ENCODE data around the gene NRF1. TPM values are rescaled to one million over a fixed set of nuclear protein-coding genes. Genes with fewer than 3 reads are reported as not detected.
"Not testable (repeated sequence)": the region's sequence is repeated elsewhere in the genome, so short reads cannot be mapped to it uniquely, and the experiment has no call there.

The NRF1 gene
- polyA plus RNA-seq, 2 of the 4 experiments (the other 2 are of a cell fraction), result 11.2 to 18.5 TPM

DNA sequence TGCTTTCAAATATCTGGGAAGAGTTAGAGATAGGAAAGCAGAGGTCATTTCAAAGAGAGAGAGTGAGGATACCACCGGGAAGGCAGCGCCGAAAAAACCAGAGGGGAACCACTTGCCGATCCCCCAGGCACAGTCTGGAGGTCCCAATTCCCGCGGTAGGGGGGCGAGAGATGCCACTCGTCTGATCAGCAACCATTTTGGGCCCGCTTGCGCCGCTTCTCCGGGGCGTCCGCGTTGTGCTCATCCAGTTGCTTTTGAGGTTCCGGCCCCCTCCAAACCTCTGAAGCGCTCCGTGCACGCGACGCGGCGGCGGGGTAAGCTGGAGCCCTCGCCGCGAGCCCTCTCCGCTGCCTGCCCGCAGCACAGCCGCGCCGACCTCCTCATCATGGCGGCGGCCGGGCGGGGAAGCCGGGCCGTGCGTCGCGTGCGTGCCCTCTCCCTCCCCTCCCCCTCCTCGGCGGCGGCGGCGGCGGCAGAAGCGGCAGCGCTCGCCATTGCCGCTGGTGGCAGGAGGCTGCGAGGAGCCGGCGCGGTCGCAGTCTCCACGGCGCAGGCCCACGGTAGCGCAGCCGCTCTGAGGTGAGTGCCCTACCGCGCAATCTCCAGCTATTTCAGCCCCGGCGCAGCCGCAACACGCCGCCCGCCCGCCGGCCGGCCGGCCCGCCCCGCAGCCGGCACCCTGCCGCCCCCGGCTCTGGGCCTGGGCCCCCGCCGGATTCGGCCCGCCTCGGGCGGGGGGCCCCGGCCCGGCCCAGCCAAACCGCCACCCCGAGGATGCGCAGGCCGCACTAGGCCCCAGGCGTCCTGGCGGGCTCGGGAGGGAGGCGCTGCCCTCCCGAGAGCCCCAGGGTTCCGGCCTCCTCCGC lies at the start of gene NRF1 (continued):
- TF ChIP-seq RAD21 (conservative IDR thresholded peaks at IDR 0.05 in 1 of 2, IDR thresholded peaks at IDR 0.05 in 1 of 2) (no peak; a peak in 3 of 5 replicates), CHD4 (IDR thresholded peaks at IDR 0.05; ENCODE audit: borderline replicate concordance) (no peak), ZFP36 (IDR thresholded peaks at IDR 0.05; ENCODE audit: borderline replicate concordance, partially characterized antibody) (no peak), FOXS1 (CRISPR knock-in tag; IDR thresholded peaks at IDR 0.05) (no peak), KDM1A (IDR thresholded peaks at IDR 0.05; ENCODE audit: low read depth) (no peak), CBX8 (IDR thresholded peaks at IDR 0.05) (no peak), SMC3 (IDR thresholded peaks at IDR 0.05) (peak; percentile 21; the same call in 1 of the 3 replicates), NR3C1 (IDR thresholded peaks at IDR 0.05) (no peak), EHMT2 (IDR thresholded peaks at IDR 0.05; ENCODE audit: low read depth) (no peak), EP300 (IDR thresholded peaks at IDR 0.05) (no peak), ZNF302 (CRISPR knock-in tag; IDR thresholded peaks at IDR 0.05) (no peak), POLR2A (IDR thresholded peaks at IDR 0.05; ENCODE audit: low read length) (peak; percentile 92), SREBF2 (IDR thresholded peaks at IDR 0.05) (no peak), NPAS2 (CRISPR knock-in tag; IDR thresholded peaks at IDR 0.05; ENCODE audit: borderline replicate concordance) (no peak), NFE2L2 (conservative IDR thresholded peaks at IDR 0.05; ENCODE audit: low read length) (no peak)
- TF ChIP-seq, protein P1, sequence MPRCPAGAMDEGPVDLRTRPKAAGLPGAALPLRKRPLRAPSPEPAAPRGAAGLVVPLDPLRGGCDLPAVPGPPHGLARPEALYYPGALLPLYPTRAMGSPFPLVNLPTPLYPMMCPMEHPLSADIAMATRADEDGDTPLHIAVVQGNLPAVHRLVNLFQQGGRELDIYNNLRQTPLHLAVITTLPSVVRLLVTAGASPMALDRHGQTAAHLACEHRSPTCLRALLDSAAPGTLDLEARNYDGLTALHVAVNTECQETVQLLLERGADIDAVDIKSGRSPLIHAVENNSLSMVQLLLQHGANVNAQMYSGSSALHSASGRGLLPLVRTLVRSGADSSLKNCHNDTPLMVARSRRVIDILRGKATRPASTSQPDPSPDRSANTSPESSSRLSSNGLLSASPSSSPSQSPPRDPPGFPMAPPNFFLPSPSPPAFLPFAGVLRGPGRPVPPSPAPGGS (IDR thresholded peaks at IDR 0.05), result peak; percentile 89
- TF ChIP-seq, protein P2, sequence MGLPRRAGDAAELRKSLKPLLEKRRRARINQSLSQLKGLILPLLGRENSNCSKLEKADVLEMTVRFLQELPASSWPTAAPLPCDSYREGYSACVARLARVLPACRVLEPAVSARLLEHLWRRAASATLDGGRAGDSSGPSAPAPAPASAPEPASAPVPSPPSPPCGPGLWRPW (IDR thresholded peaks at IDR 0.05), result no peak
- TF ChIP-seq, protein P3, sequence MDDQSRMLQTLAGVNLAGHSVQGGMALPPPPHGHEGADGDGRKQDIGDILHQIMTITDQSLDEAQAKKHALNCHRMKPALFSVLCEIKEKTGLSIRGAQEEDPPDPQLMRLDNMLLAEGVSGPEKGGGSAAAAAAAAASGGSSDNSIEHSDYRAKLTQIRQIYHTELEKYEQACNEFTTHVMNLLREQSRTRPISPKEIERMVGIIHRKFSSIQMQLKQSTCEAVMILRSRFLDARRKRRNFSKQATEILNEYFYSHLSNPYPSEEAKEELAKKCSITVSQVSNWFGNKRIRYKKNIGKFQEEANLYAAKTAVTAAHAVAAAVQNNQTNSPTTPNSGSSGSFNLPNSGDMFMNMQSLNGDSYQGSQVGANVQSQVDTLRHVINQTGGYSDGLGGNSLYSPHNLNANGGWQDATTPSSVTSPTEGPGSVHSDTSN (IDR thresholded peaks at IDR 0.05), result 0 out of 2 replicates have a peak, but pooled peaks have one; percentile 17
- TF ChIP-seq, protein P4, sequence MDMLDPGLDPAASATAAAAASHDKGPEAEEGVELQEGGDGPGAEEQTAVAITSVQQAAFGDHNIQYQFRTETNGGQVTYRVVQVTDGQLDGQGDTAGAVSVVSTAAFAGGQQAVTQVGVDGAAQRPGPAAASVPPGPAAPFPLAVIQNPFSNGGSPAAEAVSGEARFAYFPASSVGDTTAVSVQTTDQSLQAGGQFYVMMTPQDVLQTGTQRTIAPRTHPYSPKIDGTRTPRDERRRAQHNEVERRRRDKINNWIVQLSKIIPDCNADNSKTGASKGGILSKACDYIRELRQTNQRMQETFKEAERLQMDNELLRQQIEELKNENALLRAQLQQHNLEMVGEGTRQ (IDR thresholded peaks at IDR 0.05), result no peak
- TF ChIP-seq, protein P5, sequence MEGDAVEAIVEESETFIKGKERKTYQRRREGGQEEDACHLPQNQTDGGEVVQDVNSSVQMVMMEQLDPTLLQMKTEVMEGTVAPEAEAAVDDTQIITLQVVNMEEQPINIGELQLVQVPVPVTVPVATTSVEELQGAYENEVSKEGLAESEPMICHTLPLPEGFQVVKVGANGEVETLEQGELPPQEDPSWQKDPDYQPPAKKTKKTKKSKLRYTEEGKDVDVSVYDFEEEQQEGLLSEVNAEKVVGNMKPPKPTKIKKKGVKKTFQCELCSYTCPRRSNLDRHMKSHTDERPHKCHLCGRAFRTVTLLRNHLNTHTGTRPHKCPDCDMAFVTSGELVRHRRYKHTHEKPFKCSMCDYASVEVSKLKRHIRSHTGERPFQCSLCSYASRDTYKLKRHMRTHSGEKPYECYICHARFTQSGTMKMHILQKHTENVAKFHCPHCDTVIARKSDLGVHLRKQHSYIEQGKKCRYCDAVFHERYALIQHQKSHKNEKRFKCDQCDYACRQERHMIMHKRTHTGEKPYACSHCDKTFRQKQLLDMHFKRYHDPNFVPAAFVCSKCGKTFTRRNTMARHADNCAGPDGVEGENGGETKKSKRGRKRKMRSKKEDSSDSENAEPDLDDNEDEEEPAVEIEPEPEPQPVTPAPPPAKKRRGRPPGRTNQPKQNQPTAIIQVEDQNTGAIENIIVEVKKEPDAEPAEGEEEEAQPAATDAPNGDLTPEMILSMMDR (IDR thresholded peaks at IDR 0.05), result no peak
- TF ChIP-seq, protein P6, sequence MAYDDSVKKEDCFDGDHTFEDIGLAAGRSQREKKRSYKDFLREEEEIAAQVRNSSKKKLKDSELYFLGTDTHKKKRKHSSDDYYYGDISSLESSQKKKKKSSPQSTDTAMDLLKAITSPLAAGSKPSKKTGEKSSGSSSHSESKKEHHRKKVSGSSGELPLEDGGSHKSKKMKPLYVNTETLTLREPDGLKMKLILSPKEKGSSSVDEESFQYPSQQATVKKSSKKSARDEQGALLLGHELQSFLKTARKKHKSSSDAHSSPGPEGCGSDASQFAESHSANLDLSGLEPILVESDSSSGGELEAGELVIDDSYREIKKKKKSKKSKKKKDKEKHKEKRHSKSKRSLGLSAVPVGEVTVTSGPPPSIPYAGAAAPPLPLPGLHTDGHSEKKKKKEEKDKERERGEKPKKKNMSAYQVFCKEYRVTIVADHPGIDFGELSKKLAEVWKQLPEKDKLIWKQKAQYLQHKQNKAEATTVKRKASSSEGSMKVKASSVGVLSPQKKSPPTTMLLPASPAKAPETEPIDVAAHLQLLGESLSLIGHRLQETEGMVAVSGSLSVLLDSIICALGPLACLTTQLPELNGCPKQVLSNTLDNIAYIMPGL (CRISPR knock-in tag; IDR thresholded peaks at IDR 0.05; ENCODE audit: borderline replicate concordance), result no peak; the same call in 1 of the 2 replicates

DNA sequence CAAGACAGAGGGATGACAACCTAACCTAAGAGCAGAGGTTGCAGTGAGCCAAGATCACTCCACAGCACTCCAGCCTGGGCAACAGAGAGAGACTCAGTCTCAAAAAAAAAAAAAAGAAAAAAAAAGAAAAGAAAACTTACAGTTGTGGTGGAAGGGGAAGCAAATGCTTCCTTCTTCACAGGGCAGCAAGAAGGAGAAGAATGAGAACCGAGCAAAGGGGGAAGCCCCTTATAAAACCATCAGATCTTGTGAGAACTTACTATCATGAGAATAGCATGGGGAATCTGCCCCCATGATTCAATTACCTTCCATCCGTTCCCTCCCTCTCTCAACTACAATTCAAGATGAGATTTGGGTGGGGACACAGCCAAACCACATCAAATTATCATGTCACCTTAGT lies 45.2 kb upstream of the NRF1 start:
- POLR2A ChIA-PET; H3K9me3 ChIP-seq; FAIRE-seq; H3K4me3 ChIP-seq; DNase-seq (ENCODE audit: low read depth in 1 of 2, low spot score in 1 of 2); H3K4me2 ChIP-seq; ATAC-seq; H3K27ac ChIP-seq; CTCF ChIA-PET: not testable (repeated sequence)
- H3K4me1 ChIP-seq, result peaks cover 23% of the 10 kb centered on the region
- WGBS (ENCODE audit: missing lambda C conversion rate), result 54% methylated on average over 2 of the region's 2 CpGs

Measured in A549 (cell line).